COR-L47 (cell line): ENCODE measurements around the gene ZP1.

Experiments used
- DNase-seq: peaks from one replicate; lab custom pipeline; 2025; lab: John Stamatoyannopoulos, UW

The ZP1 gene

DNA sequence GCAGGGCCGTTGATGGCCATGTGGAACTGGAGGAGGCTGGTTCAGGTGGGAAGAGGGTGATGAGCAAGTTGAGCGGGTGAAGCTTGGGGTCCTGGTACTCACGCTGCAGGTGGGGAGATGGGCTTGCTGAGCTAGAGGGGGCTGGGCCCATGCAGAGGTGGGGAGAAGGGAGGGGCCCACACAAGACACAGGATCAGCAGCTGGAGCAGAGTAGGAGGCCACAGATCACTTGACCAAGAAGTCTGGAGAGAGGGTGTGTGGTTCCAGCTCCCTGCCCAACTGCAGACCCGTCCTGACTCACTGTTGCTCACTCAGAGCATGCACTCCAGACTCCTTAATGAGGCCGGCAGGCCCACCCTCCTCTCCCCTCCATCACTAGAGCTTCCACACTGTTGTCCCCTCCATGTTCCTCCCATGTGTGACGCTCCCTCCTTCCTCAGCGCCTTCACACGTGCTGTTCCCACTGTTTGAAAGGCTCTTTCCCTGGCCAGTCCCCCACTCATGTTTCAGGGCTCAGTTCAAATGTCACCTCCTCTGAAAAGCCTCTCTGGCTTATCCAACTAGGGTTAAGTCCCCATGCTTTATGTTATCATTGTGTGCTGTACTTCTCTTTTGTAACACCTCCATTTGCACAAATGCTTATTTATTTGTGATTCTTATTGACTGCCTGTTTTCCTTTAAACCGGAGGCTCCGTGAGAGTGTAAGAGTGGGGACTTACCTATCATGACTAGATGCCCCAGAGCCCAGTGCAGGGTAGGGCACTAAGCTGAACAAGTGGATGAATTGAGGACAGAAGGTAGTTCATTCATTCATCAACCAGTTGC is 23.1 kb upstream of the ZP1 start:
- DNase-seq = no peak

- DNase-seq = no peak
These were observed 22.5 kb upstream of the ZP1 start for GRCh38 chr11:60844870-60845221.

GRCh38 chr11:60845338-60845737 is 22.0 kb upstream of the ZP1 start:
- DNase-seq = no peak

- DNase-seq = no peak
These were observed 20.1 kb upstream of the ZP1 start for GRCh38 chr11:60847281-60847680.

GRCh38 chr11:60847896-60848295 is 19.4 kb upstream of the ZP1 start:
- DNase-seq = no peak

DNA sequence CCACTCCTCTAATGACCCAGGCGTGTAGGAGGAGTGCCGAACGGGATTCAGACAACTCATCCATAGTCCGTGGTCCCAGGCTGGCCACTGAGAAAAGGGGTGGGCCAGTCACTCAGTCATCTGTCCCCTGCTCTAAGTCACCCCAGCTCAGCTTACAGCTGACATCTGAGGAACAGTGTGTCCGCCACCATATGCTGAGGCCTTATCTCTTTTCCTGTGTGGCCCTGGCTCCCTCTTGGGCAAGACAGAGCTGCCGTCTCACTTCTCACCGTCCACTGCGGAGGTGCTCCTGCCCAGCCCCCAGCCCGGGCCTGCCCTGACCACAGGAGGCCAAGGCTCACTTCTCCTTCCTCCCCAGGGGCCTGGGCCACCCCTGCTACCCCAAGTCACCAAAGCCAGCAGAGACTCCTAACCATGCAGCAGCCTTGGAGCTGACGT is 18.6 kb upstream of the ZP1 start:
- DNase-seq = no peak

GRCh38 chr11:60849641-60850520 is 17.5 kb upstream of the ZP1 start:
- no peak for DNase-seq

- no peak for DNase-seq
These were observed 15.8 kb upstream of the ZP1 start for GRCh38 chr11:60851327-60852104.

- no peak for DNase-seq
These were observed 15.0 kb upstream of the ZP1 start for GRCh38 chr11:60852117-60852981.

DNA sequence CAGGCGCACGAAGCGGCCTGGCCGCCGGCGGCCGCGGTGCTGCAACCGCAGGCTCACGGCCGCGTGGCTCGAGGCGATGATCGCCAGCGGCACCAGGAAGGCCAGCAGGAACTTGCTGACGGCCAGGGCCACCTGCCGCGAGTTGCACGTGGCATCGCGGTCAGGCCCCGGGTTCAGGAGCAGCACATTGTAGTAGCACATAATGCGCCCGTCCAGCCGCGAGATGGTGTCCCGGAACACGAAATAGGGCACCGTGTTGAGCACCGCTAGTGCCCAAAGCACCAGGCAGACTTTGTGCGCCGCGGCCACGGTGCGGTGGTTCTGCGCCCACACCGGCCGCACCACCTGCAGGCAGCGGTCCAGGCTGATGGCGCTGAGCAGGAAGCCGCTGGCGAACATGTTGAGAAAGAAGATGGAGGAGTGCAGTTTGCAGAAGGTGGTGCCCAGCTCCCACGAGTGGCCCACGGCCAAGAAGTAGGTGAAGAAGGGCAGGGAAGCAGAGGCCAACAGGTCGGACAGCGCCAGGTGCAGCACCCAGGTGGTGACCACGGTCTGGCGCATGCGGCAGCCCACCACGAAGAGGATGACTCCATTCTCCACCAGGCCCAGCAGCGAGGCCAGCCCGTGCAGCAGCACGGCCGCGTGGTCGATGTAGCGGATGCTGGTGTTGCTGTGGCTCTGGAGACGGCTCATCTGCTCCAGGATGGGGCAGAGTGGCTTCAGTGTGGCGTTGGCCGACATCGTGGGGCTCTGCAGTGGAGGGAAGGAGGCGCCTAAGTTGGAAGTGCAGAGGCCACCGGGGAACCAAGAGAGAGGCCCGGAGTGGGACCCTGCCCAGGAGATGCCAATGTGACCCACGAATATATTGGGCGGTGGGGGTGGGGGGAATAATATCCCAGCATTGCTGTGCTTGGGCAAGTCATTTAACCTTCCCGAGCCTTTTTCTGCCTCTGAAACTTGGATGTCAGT is 14.1 kb upstream of the ZP1 start:
- no peak for DNase-seq

DNA sequence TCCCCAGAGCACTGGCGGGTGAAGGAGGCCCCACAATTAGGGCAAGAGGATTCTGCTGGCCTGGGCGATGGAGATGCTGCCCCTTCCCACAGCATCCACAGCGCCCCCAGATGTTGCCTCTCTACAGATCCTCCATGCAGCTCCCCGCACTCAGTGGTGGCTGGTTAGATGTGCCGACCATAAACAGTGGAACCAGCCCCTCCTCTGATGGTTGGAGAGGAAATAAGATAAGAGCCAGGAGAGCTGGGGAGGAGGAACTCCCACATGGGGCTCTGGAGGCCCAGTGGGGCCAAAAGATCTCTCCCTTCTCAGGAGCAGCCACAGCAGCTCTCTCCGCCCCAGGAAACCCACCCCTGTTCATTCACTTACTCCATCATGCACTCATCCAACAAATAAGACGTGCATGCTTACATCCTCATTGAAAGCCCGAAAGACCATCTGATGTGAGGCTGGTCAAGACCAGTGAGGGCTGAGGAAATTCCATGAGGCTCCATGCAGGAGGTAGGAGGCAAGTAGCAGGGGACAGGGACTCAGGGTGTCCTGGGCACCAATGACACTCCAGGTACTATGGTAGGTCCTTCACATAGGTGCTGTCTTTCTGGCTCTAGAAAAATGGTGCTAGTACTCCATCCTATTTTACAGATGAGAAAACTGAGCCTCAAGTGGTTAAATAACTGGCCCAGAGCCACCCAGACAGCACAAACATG is 13.0 kb upstream of the ZP1 start:
- no peak for DNase-seq

DNA sequence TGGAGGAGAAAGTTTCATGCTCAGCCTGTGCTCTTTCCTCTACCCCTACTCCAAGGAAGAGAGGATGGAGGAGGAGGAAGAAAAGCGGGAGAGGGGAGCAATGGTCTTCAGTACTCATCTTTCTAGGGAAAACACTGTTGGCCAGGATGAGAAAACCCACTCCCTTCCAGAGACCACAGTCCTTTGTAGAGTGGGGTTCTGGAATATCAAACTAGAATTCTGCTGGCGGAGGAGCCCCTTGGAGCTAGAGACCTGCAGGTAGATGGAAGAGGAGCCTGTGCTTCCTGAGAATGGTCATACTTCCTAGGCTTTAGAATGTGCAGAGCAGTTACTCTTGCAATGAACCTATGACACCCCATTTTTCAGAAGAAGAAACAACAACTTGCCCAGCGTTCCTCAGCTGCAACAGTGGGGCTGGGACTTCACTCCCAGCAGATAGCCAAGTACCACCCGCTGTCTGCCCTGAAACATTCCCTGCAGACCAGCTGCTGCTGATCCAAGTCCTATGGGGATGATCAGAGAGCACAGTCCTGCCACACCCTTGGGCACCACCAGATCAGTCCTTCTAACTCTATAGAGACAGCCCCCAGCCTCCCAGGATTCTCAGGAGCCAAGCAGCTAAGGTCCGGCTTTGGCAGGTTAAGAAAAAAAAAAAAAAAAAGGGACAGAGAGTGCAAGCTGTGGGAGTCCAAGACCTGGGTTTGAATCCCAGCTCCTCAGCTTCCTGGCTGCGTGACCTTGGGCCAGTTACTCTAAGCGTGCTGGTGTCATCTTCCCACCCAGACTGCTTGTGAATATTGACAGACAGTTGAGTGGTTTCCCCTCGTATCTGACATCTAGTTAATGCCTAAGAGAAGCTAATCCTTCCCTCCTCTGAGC is 12.3 kb upstream of the ZP1 start:
- no peak for DNase-seq

GRCh38 chr11:60855726-60856633 is 11.4 kb upstream of the ZP1 start, which contains the start of gene PTGDR2:
PTGDR2 (minus strand) TSS chr11:60855950; CDS start chr11:60853722, 2,228 bp downstream.
- DNase-seq = no peak

DNA sequence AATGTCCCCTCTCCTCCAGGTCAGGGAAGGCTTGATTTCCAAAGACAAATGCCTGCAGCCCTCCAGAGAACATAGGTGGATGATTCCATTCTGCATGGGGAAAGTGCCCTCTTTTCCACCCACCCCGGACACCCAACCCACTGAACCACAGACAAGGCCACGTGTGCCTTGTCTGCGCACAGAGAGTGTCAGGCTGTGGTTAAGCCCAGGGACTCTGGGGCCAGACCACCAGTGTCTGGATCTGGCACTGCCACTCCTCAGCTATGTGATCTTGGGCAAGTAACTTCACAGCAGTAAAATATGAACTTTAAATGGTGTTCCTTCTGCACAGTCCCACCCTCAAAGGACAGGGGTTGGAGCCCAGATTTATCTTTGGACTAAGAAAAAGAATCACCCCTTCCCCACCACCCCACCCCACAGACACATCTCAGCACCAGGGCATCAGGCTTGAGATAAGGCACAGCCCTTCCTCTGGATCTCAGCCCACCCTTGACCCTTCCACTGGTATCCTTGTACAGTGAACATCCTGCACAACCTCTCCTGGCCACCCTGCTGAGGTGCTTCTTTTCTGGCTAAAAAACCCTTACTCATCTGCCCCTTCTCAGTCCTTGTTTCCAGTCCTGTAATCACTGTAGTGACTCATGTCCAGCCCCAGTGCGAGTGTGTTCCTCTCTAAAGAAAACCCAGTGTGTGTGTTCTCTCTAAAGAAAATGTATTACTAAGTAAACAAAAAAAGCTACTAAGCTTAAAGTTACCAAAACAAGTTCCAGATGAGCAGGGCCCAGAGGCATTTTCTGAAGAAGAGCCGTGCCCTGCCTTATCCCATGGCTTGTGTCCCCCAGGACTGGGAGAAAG is 9.7 kb upstream of the ZP1 start:
- no peak for DNase-seq

DNA sequence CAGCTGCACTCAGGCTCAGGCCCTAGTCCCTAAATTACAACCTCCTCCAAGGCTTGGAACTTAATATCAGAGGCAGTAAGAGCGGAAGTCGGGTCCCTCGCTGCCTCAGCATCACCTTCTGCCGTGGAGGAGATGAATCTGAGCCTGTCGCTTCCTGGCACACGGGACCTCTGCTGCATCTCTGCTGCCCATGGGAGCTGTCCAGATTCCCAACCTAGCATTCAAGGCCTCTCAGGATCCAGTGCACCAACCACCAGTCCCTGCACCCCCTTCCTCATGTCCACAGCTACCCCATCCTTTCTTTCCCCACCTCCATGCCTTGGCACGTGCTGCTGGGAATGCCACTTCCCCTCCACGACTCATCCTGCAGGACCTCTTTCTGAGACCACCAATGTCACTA is 9.1 kb upstream of the ZP1 start:
- no peak for DNase-seq

GRCh38 chr11:60858731-60859464 is 8.4 kb upstream of the ZP1 start:
- DNase-seq = no peak
